HCT116 (cell line): ENCODE data around the gene HOXD3. TPM values are rescaled to one million over a fixed set of nuclear protein-coding genes. Genes with fewer than 3 reads are reported as not detected.

Source experiments
- ATAC-seq: fragments of 200-7000 bp; cut with Tn5 transposase; 2 replicates; pipeline ENCODE4 v1.9.1; 2020; ENCODE audit warnings: mild to moderate bottlenecking, moderate library complexity
- BruUV-seq: library from RNA; stranded (reverse); fragments of 400-500 nt; replicated peaks from 2 replicates; lab custom pipeline; 2021; lab: Mats Ljungman, UMichigan
- CTCF ChIA-PET: fragments of 300-600 bp; sonication (Branson Sonifier 250); formaldehyde crosslinking; loops from one replicate; lab custom pipeline; 2021; ENCODE audit warnings: antibody characterized with exemption; lab: Charles Lee
- POLR2A ChIA-PET: fragments of 300-600, 350-600 bp; sonication (Branson Sonifier 250); formaldehyde crosslinking; loops from one replicate; lab custom pipeline; 2021; ENCODE audit warnings: antibody characterized with exemption; lab: Charles Lee
- RAD21 ChIA-PET, 2 experiments: fragments of 300-600 bp; sonication (Branson Sonifier 250); formaldehyde crosslinking; loops; one replicate each; lab custom pipeline; 2023; ENCODE audit warnings: low total read pairs in 2 of 2; ENCODE audit not compliant: uncharacterized antibody in 2 of 2, unreplicated experiment in 2 of 2, low non-redundant PET in 1 of 2; lab: Charles Lee
- DNase-seq: peaks from one replicate; pipeline ENCODE4 v3.0.0-alpha.2; 2010; ENCODE audit warnings: low read depth, low spot score
- H2AFZ ChIP-seq: fragments of 200-600 bp; shearing (Covaris generic), sonication (generic); 2 replicates; pipeline ENCODE4 v1.6.1; 2017; ENCODE audit warnings: low read depth, mixed run types, mixed read lengths, antibody characterized with exemption, low read length; ENCODE audit not compliant: poor library complexity, severe bottlenecking
- H3K27ac ChIP-seq: 2 replicates; pipeline ENCODE4 v1.5.1; 2012; ENCODE audit warnings: low read depth, low read length
- H3K27me3 ChIP-seq: fragments of 200-600 bp; sonication (generic); 2 replicates; pipeline ENCODE4 v1.6.1; 2016; ENCODE audit warnings: mixed run types, low read length, mixed read lengths; ENCODE audit not compliant: insufficient read depth
- H3K36me3 ChIP-seq, 2 experiments: fragments of 200-500 bp in 1 of 2; fragments of 200-600 bp in 1 of 2; sonication (Bioruptor generic) in 1 of 2; sonication (generic) in 1 of 2; 2 replicates each; pipeline versions ENCODE4 v1.5.1 to v1.6.1; 2014 to 2016; ENCODE audit warnings: low read length in 2 of 2, inconsistent platforms in 1 of 2, mixed read lengths in 1 of 2, mixed run types in 1 of 2; ENCODE audit not compliant: insufficient read depth in 2 of 2, control insufficient read depth in 1 of 2
- H3K4me1 ChIP-seq, 2 experiments: fragments of 200-600 bp in 1 of 2; sonication (generic) in 1 of 2; 2 replicates each; pipeline versions ENCODE4 v1.5.1 to v1.6.1; 2012 to 2017; ENCODE audit warnings: low read length in 2 of 2, inconsistent platforms in 1 of 2, mild to moderate bottlenecking in 1 of 2, mixed read lengths in 1 of 2, mixed run types in 1 of 2, moderate library complexity in 1 of 2; ENCODE audit not compliant: insufficient read depth in 2 of 2, control insufficient read depth in 1 of 2
- H3K4me2 ChIP-seq: fragments of 200-600 bp; sonication (generic); 2 replicates; pipeline ENCODE4 v1.6.1; 2017; ENCODE audit warnings: mixed run types, low read length, mixed read lengths
- H3K4me3 ChIP-seq, 2 experiments: fragments of 200-600 bp in 1 of 2; sonication (generic) in 1 of 2; replicated peaks in 1 of 2; 2 replicates each; pipeline ENCODE4 v1.5.1; 2011 to 2016; ENCODE audit warnings: low read length in 2 of 2, control low read depth in 1 of 2, low read depth in 1 of 2, mild to moderate bottlenecking in 1 of 2, mixed read lengths in 1 of 2, mixed run types in 1 of 2
- H3K79me2 ChIP-seq: fragments of 200-600 bp; sonication (generic); 2 replicates; pipeline ENCODE4 v1.6.1; 2017; ENCODE audit warnings: mild to moderate bottlenecking, mixed run types, low read length, moderate library complexity, mixed read lengths; ENCODE audit not compliant: insufficient read depth
- H3K9ac ChIP-seq: fragments of 200-600 bp; sonication (generic); 2 replicates; pipeline ENCODE4 v1.6.1; 2016; ENCODE audit warnings: low read length, mixed read lengths
- H3K9me2 ChIP-seq: fragments of 200-600 bp; sonication (generic), shearing (Covaris generic); 2 replicates; pipeline ENCODE4 v1.6.1; 2017; ENCODE audit warnings: mixed run types, mild to moderate bottlenecking, moderate library complexity; ENCODE audit not compliant: insufficient read depth
- H3K9me3 ChIP-seq, 2 experiments: fragments of 200-500 bp in 1 of 2; fragments of 200-600 bp in 1 of 2; sonication (Bioruptor generic) in 1 of 2; sonication (generic) in 1 of 2; 2 replicates each; pipeline ENCODE4 v1.6.1; 2014 to 2017; ENCODE audit warnings: low read length in 2 of 2, mixed read lengths in 2 of 2, inconsistent platforms in 1 of 2, low read depth in 1 of 2, mild to moderate bottlenecking in 1 of 2, mixed run types in 1 of 2, moderate library complexity in 1 of 2; ENCODE audit not compliant: control insufficient read depth in 1 of 2, insufficient read depth in 1 of 2
- H4K20me1 ChIP-seq: fragments of 200-600 bp; sonication (generic), shearing (Covaris generic); 2 replicates; pipeline ENCODE4 v1.6.1; 2017; ENCODE audit warnings: mixed run types, mild to moderate bottlenecking, moderate library complexity; ENCODE audit not compliant: insufficient read depth
- CBX3 ChIP-seq: IDR thresholded peaks from 2 replicates; pipeline ENCODE4 v1.6.1; 2012; ENCODE audit warnings: low read depth
- EZH2phosphoT487 ChIP-seq: fragments of 200-600 bp; IDR thresholded peaks from 2 replicates; pipeline ENCODE4 v1.6.1; 2018; ENCODE audit warnings: antibody characterized with exemption, borderline replicate concordance
- FOSL1 ChIP-seq: IDR thresholded peaks from 2 replicates; pipeline ENCODE4 v1.6.1; 2012; ENCODE audit warnings: low read depth
- JUND ChIP-seq: IDR thresholded peaks from 2 replicates; pipeline ENCODE4 v1.6.1; 2012
- POLR2A ChIP-seq: IDR thresholded peaks from 2 replicates; pipeline ENCODE4 v1.7.0; 2011; ENCODE audit warnings: borderline replicate concordance; ENCODE audit not compliant: insufficient read depth, insufficient read length; ENCODE audit errors: extremely low read depth
- POLR2AphosphoS5 ChIP-seq: IDR thresholded peaks from 2 replicates; pipeline ENCODE4 v1.6.1; 2011; ENCODE audit warnings: mild to moderate bottlenecking, low read depth, low read length, moderate library complexity
- RAD21 ChIP-seq: IDR thresholded peaks from 2 replicates; pipeline ENCODE4 v1.6.1; 2012; ENCODE audit warnings: low read depth, mild to moderate bottlenecking
- SIN3A ChIP-seq: IDR thresholded peaks from 2 replicates; pipeline ENCODE4 v1.6.1; 2012; ENCODE audit warnings: low read depth
- SP1 ChIP-seq: IDR thresholded peaks from 2 replicates; pipeline ENCODE4 v1.6.1; 2012; ENCODE audit warnings: low read depth
- YY1 ChIP-seq: IDR thresholded peaks from 2 replicates; pipeline ENCODE4 v1.6.1; 2011; ENCODE audit warnings: low read length, low read depth, moderate library complexity, mild to moderate bottlenecking; ENCODE audit not compliant: insufficient replicate concordance; ENCODE audit errors: extremely low read depth
- ZFX ChIP-seq: fragments of 450-650 bp; IDR thresholded peaks from 2 replicates; pipeline ENCODE4 v1.6.1; 2017
- ZNF274 ChIP-seq: fragments of 200-500 bp; sonication (Bioruptor generic); IDR thresholded peaks from 2 replicates; pipeline ENCODE4 v1.6.1; 2014; ENCODE audit warnings: mild to moderate bottlenecking, low read depth, low read length, inconsistent platforms
- intact Hi-C: fragments of 100-400 bp; cut with micrococcal nuclease; formaldehyde crosslinking; loops from 2 replicates; pipeline ENCODE4 v1.10.0; 2022
- total RNA-seq: library from RNA; stranded (reverse); gene quantifications from one replicate; pipeline ENCODE4 v1.2.1, GENCODE V29; 2021; ENCODE audit not compliant: unreplicated experiment
- TF ChIP-seq, protein P1 (sequence below): IDR thresholded peaks from 2 replicates; pipeline ENCODE4 v1.6.1; 2012
- TF ChIP-seq, protein P2 (sequence below): IDR thresholded peaks from 2 replicates; pipeline ENCODE4 v1.6.1; 2011; ENCODE audit warnings: mild to moderate bottlenecking, low read length, moderate library complexity; ENCODE audit not compliant: insufficient replicate concordance; ENCODE audit errors: extremely low read depth
- TF ChIP-seq, protein P3 (sequence below): IDR thresholded peaks from 2 replicates; pipeline ENCODE4 v1.6.1; 2012; ENCODE audit warnings: low read depth

The HOXD3 gene
- total RNA-seq, 1 experiment from 2014 or later = 1.4 TPM

DNA sequence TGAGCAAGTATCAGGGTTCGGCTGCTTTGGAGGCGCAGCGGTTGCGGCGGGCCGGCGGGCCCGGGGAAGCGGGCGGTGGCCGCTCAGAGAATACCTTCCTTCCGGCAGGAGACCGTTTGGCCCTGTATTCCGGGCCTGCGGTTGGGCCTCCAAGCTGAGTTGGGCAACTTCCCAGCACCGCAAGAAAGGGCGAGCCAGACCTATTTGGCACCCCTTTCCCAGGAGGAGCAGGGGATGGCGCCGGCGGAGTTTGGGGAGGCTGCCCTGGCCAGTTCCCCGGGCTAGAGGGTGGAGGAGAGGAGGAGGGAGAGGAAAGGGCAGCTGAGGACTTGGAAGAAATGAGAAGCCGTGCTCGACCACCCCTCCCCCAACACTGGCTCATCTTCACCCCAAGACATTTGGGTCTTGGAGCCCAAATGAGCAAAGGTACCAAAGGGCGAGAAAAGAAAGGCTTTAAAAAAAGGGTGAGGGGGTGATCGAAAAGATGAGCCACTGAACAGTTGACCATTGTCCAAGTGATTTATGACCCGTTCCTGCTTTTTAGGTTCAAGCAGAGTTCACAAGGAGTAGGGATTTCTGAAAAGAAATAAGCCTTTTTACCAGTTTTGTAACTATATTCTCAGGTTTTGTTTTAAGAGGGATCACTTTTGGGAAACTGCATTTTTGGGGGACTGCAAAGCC, 8.4 kb downstream of the HOXD3 start:
- BruUV-seq = no TSS peak
- H3K27me3 ChIP-seq = no peaks in the 10 kb centered on the region

More for the DNA sequence above, 8.4 kb downstream of the HOXD3 start:
- no peaks in the 10 kb centered on the region for H3K36me3 ChIP-seq
- intact Hi-C loops = no loop called here
- H3K79me2 ChIP-seq = no peaks in the 10 kb centered on the region
- no peaks in the 10 kb centered on the region for H3K9me3 ChIP-seq
- H2AFZ ChIP-seq = no peak overlapping the region
- H3K27ac ChIP-seq = no peak overlapping the region
- no peak for TF ChIP-seq RAD21
- no peak for TF ChIP-seq POLR2A
- TF ChIP-seq ZNF274 = no peak
- no peak for TF ChIP-seq CBX3
- TF ChIP-seq ZFX = no peak
- TF ChIP-seq JUND = no peak
- no peak for TF ChIP-seq SP1
- TF ChIP-seq POLR2AphosphoS5 = no peak
- TF ChIP-seq, protein P1, sequence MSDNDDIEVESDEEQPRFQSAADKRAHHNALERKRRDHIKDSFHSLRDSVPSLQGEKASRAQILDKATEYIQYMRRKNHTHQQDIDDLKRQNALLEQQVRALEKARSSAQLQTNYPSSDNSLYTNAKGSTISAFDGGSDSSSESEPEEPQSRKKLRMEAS = no peak
- TF ChIP-seq EZH2phosphoT487 = no peak
- TF ChIP-seq, protein P2, sequence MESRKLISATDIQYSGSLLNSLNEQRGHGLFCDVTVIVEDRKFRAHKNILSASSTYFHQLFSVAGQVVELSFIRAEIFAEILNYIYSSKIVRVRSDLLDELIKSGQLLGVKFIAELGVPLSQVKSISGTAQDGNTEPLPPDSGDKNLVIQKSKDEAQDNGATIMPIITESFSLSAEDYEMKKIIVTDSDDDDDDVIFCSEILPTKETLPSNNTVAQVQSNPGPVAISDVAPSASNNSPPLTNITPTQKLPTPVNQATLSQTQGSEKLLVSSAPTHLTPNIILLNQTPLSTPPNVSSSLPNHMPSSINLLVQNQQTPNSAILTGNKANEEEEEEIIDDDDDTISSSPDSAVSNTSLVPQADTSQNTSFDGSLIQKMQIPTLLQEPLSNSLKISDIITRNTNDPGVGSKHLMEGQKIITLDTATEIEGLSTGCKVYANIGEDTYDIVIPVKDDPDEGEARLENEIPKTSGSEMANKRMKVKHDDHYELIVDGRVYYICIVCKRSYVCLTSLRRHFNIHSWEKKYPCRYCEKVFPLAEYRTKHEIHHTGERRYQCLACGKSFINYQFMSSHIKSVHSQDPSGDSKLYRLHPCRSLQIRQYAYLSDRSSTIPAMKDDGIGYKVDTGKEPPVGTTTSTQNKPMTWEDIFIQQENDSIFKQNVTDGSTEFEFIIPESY = no peak
- no peak for TF ChIP-seq SIN3A
- TF ChIP-seq FOSL1 = no peak
- TF ChIP-seq, protein P3, sequence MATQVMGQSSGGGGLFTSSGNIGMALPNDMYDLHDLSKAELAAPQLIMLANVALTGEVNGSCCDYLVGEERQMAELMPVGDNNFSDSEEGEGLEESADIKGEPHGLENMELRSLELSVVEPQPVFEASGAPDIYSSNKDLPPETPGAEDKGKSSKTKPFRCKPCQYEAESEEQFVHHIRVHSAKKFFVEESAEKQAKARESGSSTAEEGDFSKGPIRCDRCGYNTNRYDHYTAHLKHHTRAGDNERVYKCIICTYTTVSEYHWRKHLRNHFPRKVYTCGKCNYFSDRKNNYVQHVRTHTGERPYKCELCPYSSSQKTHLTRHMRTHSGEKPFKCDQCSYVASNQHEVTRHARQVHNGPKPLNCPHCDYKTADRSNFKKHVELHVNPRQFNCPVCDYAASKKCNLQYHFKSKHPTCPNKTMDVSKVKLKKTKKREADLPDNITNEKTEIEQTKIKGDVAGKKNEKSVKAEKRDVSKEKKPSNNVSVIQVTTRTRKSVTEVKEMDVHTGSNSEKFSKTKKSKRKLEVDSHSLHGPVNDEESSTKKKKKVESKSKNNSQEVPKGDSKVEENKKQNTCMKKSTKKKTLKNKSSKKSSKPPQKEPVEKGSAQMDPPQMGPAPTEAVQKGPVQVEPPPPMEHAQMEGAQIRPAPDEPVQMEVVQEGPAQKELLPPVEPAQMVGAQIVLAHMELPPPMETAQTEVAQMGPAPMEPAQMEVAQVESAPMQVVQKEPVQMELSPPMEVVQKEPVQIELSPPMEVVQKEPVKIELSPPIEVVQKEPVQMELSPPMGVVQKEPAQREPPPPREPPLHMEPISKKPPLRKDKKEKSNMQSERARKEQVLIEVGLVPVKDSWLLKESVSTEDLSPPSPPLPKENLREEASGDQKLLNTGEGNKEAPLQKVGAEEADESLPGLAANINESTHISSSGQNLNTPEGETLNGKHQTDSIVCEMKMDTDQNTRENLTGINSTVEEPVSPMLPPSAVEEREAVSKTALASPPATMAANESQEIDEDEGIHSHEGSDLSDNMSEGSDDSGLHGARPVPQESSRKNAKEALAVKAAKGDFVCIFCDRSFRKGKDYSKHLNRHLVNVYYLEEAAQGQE = no peak
- TF ChIP-seq YY1 = no peak
- H3K4me2 ChIP-seq = no peak overlapping the region
- no peaks in the 10 kb centered on the region for H4K20me1 ChIP-seq
- ATAC-seq (no peak), DNase-seq (no peak)
- no peak overlapping the region for H3K4me3 ChIP-seq
- POLR2A ChIA-PET = no interaction called here
- no peaks in the 10 kb centered on the region for H3K9me2 ChIP-seq
- CTCF ChIA-PET = no interaction called here
- H3K4me1 ChIP-seq = no peaks in the 10 kb centered on the region
- H3K9ac ChIP-seq = no peak overlapping the region
- RAD21 ChIA-PET = no interaction called here
